ENCODE data around the gene TUBB4A. TPM values are rescaled to one million over a fixed set of nuclear protein-coding genes. Genes with fewer than 3 reads are reported as not detected.

TUBB4A gene
- polyA plus RNA-seq, 2 of the 4 experiments (the other 2 are of a cell fraction): 2.2 to 15.4 TPM

GRCh38 chr19:6481541-6482342, 20.4 kb downstream of the TUBB4A start, which contains the start of gene DENND1C:
DENND1C (minus strand) TSS chr19:6481787; CDS start chr19:6481695, 92 bp downstream.
- Histone ChIP-seq H3K27ac (0 out of 6 replicates have a peak within 1 kb of the TSS, but pooled peaks of 1 of the 2 experiments have one; percentile 13), H3K4me1 (no peaks in the 10 kb centered on the region), H3K4me2 (no peak within 1 kb of the TSS), H3K4me3 (no peak within 1 kb of the TSS), H3K9me3 (no peaks in the 10 kb centered on the region)
- TF ChIP-seq CTCF (IDR thresholded peaks at IDR 0.05) (peak; percentile 38; the same call in 2 of the 3 replicates), SREBF2 (IDR thresholded peaks at IDR 0.05) (no peak), SMC3 (IDR thresholded peaks at IDR 0.05) (peak; percentile 52), RAD21 (conservative IDR thresholded peaks at IDR 0.05 in 1 of 2, IDR thresholded peaks at IDR 0.05 in 1 of 2) (peak; percentile 33 to 50)
- peak in 1 of 2 experiments; percentile 41 for DNase-seq (ENCODE audit: low read depth in 1 of 2, low spot score in 1 of 2)
- peak; percentile 63 to 86 for ATAC-seq
- FAIRE-seq: no peak
- WGBS (ENCODE audit: missing lambda C conversion rate): 30% methylated on average over 17 of the region's 24 CpGs
- CTCF ChIA-PET: interaction anchor here (0.6 to 1.9 kb wide), 11 partner anchors 9 to 165 kb away, joined by 3 to 11 read pairs (median 3); no protein-coding TSS in a partner anchor
- POLR2A ChIA-PET: no interaction called here

GRCh38 chr19:6480848-6481415, 21.2 kb downstream of the TUBB4A start:
- ChIA-PET POLR2A (no interaction called here), CTCF (interaction anchor here (0.6 to 1.9 kb wide), 7 partner anchors 8 to 166 kb away, joined by 3 to 11 read pairs (median 3); no protein-coding TSS in a partner anchor)
- no peaks in the 10 kb centered on the region for H3K9me3 ChIP-seq
- no peak for TF ChIP-seq NPAS2 (CRISPR knock-in tag; IDR thresholded peaks at IDR 0.05; ENCODE audit: borderline replicate concordance)
- TF ChIP-seq E2F6 (IDR thresholded peaks at IDR 0.05; ENCODE audit: borderline replicate concordance, low read depth): no peak
- TF ChIP-seq SMC3 (IDR thresholded peaks at IDR 0.05): no peak
- TF ChIP-seq KDM1A (IDR thresholded peaks at IDR 0.05; ENCODE audit: low read depth): no peak
- FAIRE-seq: no peak
- ATAC-seq: no peak; a peak in 1 of 6 replicates
- no peaks in the 10 kb centered on the region; the same call in 2 of the 3 replicates for H3K4me1 ChIP-seq
- DNase-seq (ENCODE audit: low read depth in 1 of 2, low spot score in 1 of 2): no peak
- H3K27ac ChIP-seq: no peak overlapping the region
- no peak overlapping the region for H3K4me3 ChIP-seq
- 82% methylated on average over 9 of the region's 10 CpGs for WGBS (ENCODE audit: missing lambda C conversion rate)
- no peak overlapping the region for H3K4me2 ChIP-seq

GRCh38 chr19:6479836-6480398, 22.2 kb downstream of the TUBB4A start:
- Histone ChIP-seq H3K4me2 (no peak overlapping the region), H3K4me3 (no peak overlapping the region), H3K27ac (no peak overlapping the region), H3K4me1 (peaks cover 4% of the 10 kb centered on the region; the same call in 1 of the 3 replicates), H3K9me3 (no peaks in the 10 kb centered on the region)
- ATAC-seq (no peak), FAIRE-seq (no peak), DNase-seq (ENCODE audit: low read depth in 1 of 2, low spot score in 1 of 2) (no peak)
- ChIA-PET POLR2A (no interaction called here), CTCF (no interaction called here)
- TF ChIP-seq ELK1 (IDR thresholded peaks at IDR 0.05; ENCODE audit: low read depth, low read length): no peak
- no peak for TF ChIP-seq EHF (CRISPR knock-in tag; IDR thresholded peaks at IDR 0.05)
- TF ChIP-seq JUNB (IDR thresholded peaks at IDR 0.05): no peak
- TF ChIP-seq RARB (CRISPR knock-in tag; IDR thresholded peaks at IDR 0.05): no peak
- no peak for TF ChIP-seq CBX2 (IDR thresholded peaks at IDR 0.05; ENCODE audit: borderline replicate concordance, low read depth)
- no peak for TF ChIP-seq HOXA7 (CRISPR knock-in tag; IDR thresholded peaks at IDR 0.05)
- TF ChIP-seq SREBF2 (IDR thresholded peaks at IDR 0.05): no peak
- TF ChIP-seq FOXS1 (CRISPR knock-in tag; IDR thresholded peaks at IDR 0.05): no peak
- no peak for TF ChIP-seq TFCP2L1 (CRISPR knock-in tag; IDR thresholded peaks at IDR 0.05)
- TF ChIP-seq FOSB (CRISPR knock-in tag; IDR thresholded peaks at IDR 0.05): no peak
- TF ChIP-seq JUN (IDR thresholded peaks at IDR 0.05): no peak
- TF ChIP-seq KDM1A (IDR thresholded peaks at IDR 0.05; ENCODE audit: low read depth): no peak
- WGBS (ENCODE audit: missing lambda C conversion rate): 100% methylated on average over 1 of the region's 7 CpGs

Data from A549 (cell line).